Activated CD8-positive, alpha-beta memory T cell treated with anti-CD3 and anti-CD28 coated beads for 36 hours (primary cell): ENCODE data around the gene TUBB2B. TPM values are rescaled to one million over a fixed set of nuclear protein-coding genes. Genes with fewer than 3 reads are reported as not detected.

ENCODE experiments used
- CTCF ChIA-PET: fragments of 350-600 bp; sonication (Branson Sonifier 250); formaldehyde crosslinking; loops from one replicate; lab custom pipeline; 2021; ENCODE audit warnings: antibody characterized with exemption; lab: Charles Lee
- POLR2A ChIA-PET: fragments of 350-600 bp; sonication (Branson Sonifier 250); formaldehyde crosslinking; loops from one replicate; lab custom pipeline; 2021; ENCODE audit warnings: antibody characterized with exemption; lab: Charles Lee
- total RNA-seq, 2 experiments: library from RNA; stranded (reverse); gene quantifications; one replicate each; pipeline ENCODE4 v1.2.3, GENCODE V29; 2021

Gene TUBB2B
- total RNA-seq, 2 experiments from 2014 or later = not detected

DNA sequence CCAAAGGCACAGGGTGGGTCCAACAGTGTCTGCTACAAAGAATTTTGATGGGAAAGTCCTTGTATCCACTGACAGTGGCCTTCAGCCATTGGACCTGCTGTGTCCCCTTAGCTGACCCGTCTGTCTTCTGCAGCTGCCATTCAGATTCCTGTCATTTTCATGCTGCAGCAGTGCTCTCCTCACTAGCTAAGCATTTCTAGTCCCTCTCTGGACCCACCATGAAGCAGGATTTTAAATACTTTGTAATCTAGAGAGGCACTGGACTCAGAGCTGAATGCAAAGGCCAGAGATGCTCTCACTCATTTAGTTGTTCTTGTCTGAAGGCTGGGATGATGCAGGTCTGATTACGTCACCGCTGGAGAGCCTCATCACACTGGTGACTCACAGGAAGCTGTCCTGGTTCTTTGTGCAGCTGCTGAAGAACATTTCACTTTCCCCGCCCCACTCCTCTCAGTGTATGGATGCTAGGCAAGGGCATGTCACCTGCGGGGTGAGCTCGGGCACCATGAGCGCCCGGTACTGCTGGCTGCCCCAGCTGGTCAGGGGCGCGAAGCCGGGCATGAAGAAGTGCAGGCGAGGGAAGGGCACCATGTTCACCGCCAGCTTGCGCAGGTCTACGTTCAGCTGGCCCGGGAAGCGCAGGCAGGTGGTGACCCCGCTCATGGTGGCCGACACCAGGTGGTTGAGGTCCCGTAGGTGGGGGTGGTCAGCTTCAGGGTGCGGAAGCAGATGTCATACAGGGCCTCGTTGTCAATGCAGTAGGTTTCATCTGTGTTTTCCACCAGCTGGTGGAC is 50.7 kb downstream of the TUBB2B start:
- ChIA-PET POLR2A (no interaction called here), CTCF (interaction anchor here (0.8 kb wide), 1 partner anchor 75 kb away, joined by 3 read pairs; no protein-coding TSS in a partner anchor)

DNA sequence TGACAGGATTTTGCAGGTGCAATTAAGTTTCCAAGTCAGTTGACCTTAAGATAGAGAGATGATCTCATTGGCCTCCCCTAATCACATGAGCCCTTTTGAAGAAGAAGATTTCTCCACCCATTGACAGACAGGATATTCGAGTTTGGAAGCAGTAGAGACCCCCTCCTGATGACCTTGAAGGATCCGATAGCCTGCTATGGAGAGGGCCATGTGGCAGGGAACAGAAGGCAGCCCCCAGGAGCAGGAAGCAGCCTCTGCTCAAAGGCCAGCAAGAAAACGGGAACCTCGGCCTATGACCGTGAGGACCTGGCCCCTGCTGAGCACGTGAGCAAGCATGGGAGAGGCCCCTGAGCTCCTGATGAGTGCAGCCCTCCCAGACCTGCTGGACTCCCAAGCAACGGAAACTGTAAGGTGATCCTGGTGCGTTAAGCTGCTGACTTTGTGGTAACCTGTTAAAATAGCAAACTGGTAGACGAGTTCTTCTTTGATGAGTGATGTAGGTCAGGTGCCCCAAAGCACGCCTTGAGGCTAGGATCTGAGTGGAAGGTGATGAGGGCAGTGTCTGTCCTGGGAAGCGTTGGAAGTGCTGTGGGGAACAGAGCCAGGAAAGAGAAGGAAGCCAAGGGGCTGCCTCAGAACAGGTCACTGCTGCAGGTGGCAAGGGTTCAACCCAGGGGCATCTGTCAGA is 51.6 kb downstream of the TUBB2B start:
- CTCF ChIA-PET = interaction anchor here (0.8 kb wide), 1 partner anchor 75 kb away, joined by 3 read pairs; no protein-coding TSS in a partner anchor

More for the DNA sequence above, 51.6 kb downstream of the TUBB2B start:
- POLR2A ChIA-PET = no interaction called here

Other genes with a start within 250 kb of the TUBB2B start
- gene NQO2, start 227.8 kb downstream of the TUBB2B start, total RNA-seq = 10 to 100 TPM; 14.4 to 14.5 TPM
- gene RIPK1, start 159.2 kb downstream of the TUBB2B start, total RNA-seq = 10 to 100 TPM; 16.8 to 17.0 TPM
- gene BPHL, start 108.9 kb downstream of the TUBB2B start, total RNA-seq = 10 to 100 TPM in 1 of 2 experiments, 1 to 10 TPM in 1; 9.2 to 12.3 TPM
- gene TUBB2A, start 70.1 kb downstream of the TUBB2B start, total RNA-seq = 1 to 10 TPM; 1.8 to 2.1 TPM
- 10 to 100 TPM; 28.6 to 30.8 TPM for gene PSMG4, start 31.3 kb upstream of the TUBB2B start, total RNA-seq
- gene SLC22A23, start 229.4 kb upstream of the TUBB2B start, total RNA-seq = under 1 TPM; 0.15 to 0.17 TPM